HG02970 (cell line): ENCODE data around the gene CCHCR1.
"Not testable (repeated sequence)": the region's sequence is repeated elsewhere in the genome, so short reads cannot be mapped to it uniquely, and the experiment has no call there.

Source experiments
- ATAC-seq: cut with Tn5 transposase; IDR thresholded peaks from one replicate; pipeline ENCODE4 v1.9.1; 2021; ENCODE audit warnings: mild to moderate bottlenecking, moderate library complexity, moderate number of reproducible peaks; ENCODE audit not compliant: unreplicated experiment, low FRiP score

CCHCR1 gene

GRCh38 chr6:31185695-31186051 is 28.1 kb upstream of the CCHCR1 start:
- not testable (repeated sequence) for ATAC-seq

- ATAC-seq: not testable (repeated sequence)
Observed at GRCh38 chr6:31183859-31184258, 26.3 kb upstream of the CCHCR1 start.

GRCh38 chr6:31183287-31183686 is 25.7 kb upstream of the CCHCR1 start:
- not testable (repeated sequence) for ATAC-seq

GRCh38 chr6:31180500-31180899 is 22.9 kb upstream of the CCHCR1 start:
- no peak for ATAC-seq

- no peak for ATAC-seq
Observed at GRCh38 chr6:31179896-31180295, 22.3 kb upstream of the CCHCR1 start.

- ATAC-seq: no peak
Observed at GRCh38 chr6:31179042-31179386, 21.4 kb upstream of the CCHCR1 start.

GRCh38 chr6:31178143-31179041 is 20.8 kb upstream of the CCHCR1 start:
- ATAC-seq: no peak

- no peak for ATAC-seq
Observed at GRCh38 chr6:31175971-31176370, 18.4 kb upstream of the CCHCR1 start.

GRCh38 chr6:31174378-31174777 is 16.8 kb upstream of the CCHCR1 start:
- ATAC-seq: no peak

GRCh38 chr6:31173406-31173805 is 15.8 kb upstream of the CCHCR1 start:
- ATAC-seq: no peak

- no peak for ATAC-seq
Observed at GRCh38 chr6:31172973-31173384, 15.4 kb upstream of the CCHCR1 start.

- no peak for ATAC-seq
Observed at GRCh38 chr6:31171931-31172905, 14.6 kb upstream of the CCHCR1 start.

- no peak for ATAC-seq
Observed at GRCh38 chr6:31170987-31171671, 13.5 kb upstream of the CCHCR1 start.

GRCh38 chr6:31170600-31170881 is 12.9 kb upstream of the CCHCR1 start, which contains the start of gene POU5F1:
Gene POU5F1 (minus strand): TSS chr6:31170682. CDS start chr6:31170620, 62 bp downstream.
- no peak for ATAC-seq

GRCh38 chr6:31169858-31170599 is 12.4 kb upstream of the CCHCR1 start:
- not testable (repeated sequence) for ATAC-seq

GRCh38 chr6:31169123-31169857 is 11.7 kb upstream of the CCHCR1 start:
- ATAC-seq: no peak

GRCh38 chr6:31168606-31169005 is 11.0 kb upstream of the CCHCR1 start:
- ATAC-seq: no peak

- ATAC-seq: no peak
Observed at GRCh38 chr6:31165986-31166385, 8.4 kb upstream of the CCHCR1 start.

GRCh38 chr6:31165064-31165832 is 7.6 kb upstream of the CCHCR1 start:
- ATAC-seq: peak; percentile 69
